Immature natural killer cell (primary cell): ENCODE measurements around the gene SELENOV. TPM values are rescaled to one million over a fixed set of nuclear protein-coding genes. Genes with fewer than 3 reads are reported as not detected.
A peak's percentile ranks its signal among the peaks of the same experiment; 100 is the strongest.

Source experiments
- DNase-seq, 3 donors: peaks; one replicate each; pipeline ENCODE4 v3.0.0; 2022; ENCODE audit warnings: mixed read lengths in 1 of 3
- H3K27ac Mint-ChIP-seq, 6 donors: one replicate each; pipeline ENCODE4 v1.8.0; 2020; ENCODE audit warnings: mixed read lengths in 6 of 6, mild to moderate bottlenecking in 5 of 6, inconsistent platforms in 4 of 6, moderate library complexity in 3 of 6
- H3K27me3 Mint-ChIP-seq, 3 donors: one replicate each; pipeline ENCODE4 v1.8.0; 2020 to 2021; ENCODE audit warnings: low read depth in 3 of 3, mild to moderate bottlenecking in 3 of 3, mixed read lengths in 3 of 3, moderate library complexity in 3 of 3, inconsistent platforms in 1 of 3
- H3K36me3 Mint-ChIP-seq, 3 donors: one replicate each; pipeline ENCODE4 v1.8.0; 2020; ENCODE audit warnings: mixed read lengths in 3 of 3, inconsistent platforms in 2 of 3, mild to moderate bottlenecking in 2 of 3
- H3K4me1 Mint-ChIP-seq, 2 donors: one replicate each; pipeline ENCODE4 v1.8.0; 2020; ENCODE audit warnings: inconsistent platforms in 2 of 2, mild to moderate bottlenecking in 2 of 2, mixed read lengths in 2 of 2, moderate library complexity in 1 of 2
- H3K4me3 Mint-ChIP-seq, 5 donors: one replicate each; pipeline ENCODE4 v1.8.0; 2020; ENCODE audit warnings: mild to moderate bottlenecking in 5 of 5, mixed read lengths in 5 of 5, inconsistent platforms in 3 of 5, moderate library complexity in 3 of 5
- H3K9me3 Mint-ChIP-seq, 6 donors: one replicate each; pipeline ENCODE4 v1.8.0; 2020; ENCODE audit warnings: mild to moderate bottlenecking in 6 of 6, mixed read lengths in 6 of 6, inconsistent platforms in 4 of 6, moderate library complexity in 3 of 6
- polyA plus RNA-seq, 3 donors: library from polyadenylated mRNA; unstranded; fragments of 300-500 nt; fragmentation: Illumina TruSeq; gene quantifications; one replicate each; pipeline ENCODE4 v1.2.3, GENCODE V29; 2021

Gene SELENOV
- polyA plus RNA-seq, 3 donors from 2014 or later, result not detected

DNA sequence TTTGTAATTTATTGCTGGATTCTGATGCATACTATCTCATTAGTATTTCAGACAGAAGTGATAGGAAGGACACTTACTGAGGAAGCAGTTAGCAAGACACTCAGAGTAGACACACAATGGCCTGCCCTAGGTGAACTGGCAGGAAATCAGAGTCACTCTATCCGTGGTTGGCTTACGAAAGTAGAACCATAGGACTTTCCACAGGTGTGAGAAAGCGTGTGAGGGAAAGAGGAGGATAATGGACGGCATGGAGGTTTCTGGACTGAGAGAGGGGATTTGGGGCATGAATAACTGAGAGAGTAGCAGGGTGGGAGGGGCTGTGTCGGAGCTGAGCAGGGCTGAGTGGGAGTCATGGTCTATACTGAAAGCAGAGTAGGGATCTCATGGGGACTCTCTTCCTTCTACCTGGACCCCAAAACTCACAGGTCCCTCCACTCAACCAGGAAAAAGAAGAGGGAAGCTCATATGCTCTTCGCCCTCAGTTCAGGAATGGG, 43.7 kb downstream of the SELENOV start:
- Mint-ChIP-seq H3K4me1 (peaks cover 15 to 21% of the 10 kb centered on the region in 2 donors), H3K36me3 (no peaks in the 10 kb centered on the region), H3K27ac (peak overlapping the region; percentile 29 to 87 (median 80)), H3K9me3 (no peaks in the 10 kb centered on the region), H3K4me3 (peak overlapping the region; percentile 62 to 80 (median 63)), H3K27me3 (peaks cover 0 to 4% (median 2%) of the 10 kb centered on the region in 3 donors)
- no peak for DNase-seq

DNA sequence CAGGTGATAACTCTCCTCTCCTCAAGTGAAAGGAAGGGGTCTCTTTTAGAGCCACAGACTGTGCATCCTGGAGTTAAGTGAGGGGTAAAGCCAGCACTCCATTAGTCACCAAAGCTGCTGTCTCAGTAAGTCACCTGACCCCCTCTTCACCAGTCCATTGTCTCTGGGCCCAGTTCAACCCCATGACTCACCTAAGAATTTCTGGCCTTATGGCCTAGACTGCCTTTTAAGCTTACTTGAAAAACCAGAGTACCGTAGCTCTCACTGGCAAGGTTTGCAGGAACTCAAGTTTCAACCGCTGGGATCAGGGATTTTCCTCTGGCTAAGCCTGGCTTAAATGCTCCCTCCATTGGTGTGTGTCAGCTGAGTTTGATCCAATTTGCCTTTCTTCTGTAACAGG, 48.5 kb downstream of the SELENOV start:
- Mint-ChIP-seq H3K27ac (no peak overlapping the region), H3K4me1 (peaks cover 6 to 11% of the 10 kb centered on the region in 2 donors), H3K36me3 (no peaks in the 10 kb centered on the region), H3K27me3 (peaks cover 0 to 4% (median 3%) of the 10 kb centered on the region in 3 donors), H3K9me3 (no peaks in the 10 kb centered on the region), H3K4me3 (no peak overlapping the region)
- no peak for DNase-seq

DNA sequence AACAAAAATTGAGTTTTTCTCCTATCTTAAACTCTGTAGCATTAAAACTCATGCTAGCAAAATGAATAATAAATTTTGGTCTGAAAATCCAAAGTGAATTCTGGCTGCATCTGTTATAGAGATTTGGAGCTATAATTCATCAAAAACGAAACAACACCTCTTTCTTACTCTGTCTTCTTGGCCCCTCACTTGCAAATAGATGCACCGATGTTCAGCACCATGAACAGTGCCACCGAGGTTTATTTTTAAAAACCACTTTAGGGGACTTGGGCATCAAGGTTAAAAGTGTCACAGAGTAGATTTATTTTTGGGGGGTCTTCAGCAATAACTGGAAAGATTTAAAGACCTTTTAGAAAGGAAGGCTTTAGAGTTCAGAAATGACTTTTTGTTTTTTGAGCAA, 51.1 kb downstream of the SELENOV start:
- Mint-ChIP-seq H3K4me1 (no peaks in the 10 kb centered on the region), H3K9me3 (no peaks in the 10 kb centered on the region), H3K27ac (no peak overlapping the region), H3K4me3 (no peak overlapping the region), H3K27me3 (peaks cover 0 to 5% (median 4%) of the 10 kb centered on the region in 3 donors), H3K36me3 (no peaks in the 10 kb centered on the region)
- DNase-seq, result no peak

DNA sequence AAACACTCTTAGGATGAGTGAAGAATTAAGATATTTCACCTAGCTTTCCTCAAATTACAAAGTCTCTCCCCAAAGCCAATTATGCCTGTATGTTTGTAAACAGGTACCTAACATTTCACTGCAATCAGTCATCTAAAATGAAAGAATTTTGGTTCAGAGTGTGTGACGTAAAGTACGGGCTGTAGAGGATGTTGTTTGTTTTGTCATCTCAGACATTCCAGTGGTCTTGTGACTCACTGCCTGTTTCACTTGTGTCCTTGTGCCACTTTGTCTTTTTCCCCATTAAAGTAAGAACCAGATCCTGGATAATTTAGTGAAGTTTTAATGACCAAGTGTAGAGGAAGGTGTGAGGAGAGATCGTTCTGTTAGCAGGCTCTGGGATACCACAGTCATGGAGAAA, 53.7 kb downstream of the SELENOV start:
- Mint-ChIP-seq H3K4me3 (no peak overlapping the region), H3K4me1 (no peaks in the 10 kb centered on the region), H3K9me3 (peaks cover 0 to 10% (median 5%) of the 10 kb centered on the region in 6 donors), H3K27me3 (peaks cover 0 to 7% (median 5%) of the 10 kb centered on the region in 3 donors), H3K27ac (no peak overlapping the region), H3K36me3 (no peaks in the 10 kb centered on the region)
- no peak for DNase-seq

Other genes starting within 250 kb of the SELENOV start
- not detected for gene IFNL2, start 246.7 kb upstream of the SELENOV start, polyA plus RNA-seq
- gene IFNL1, start 218.7 kb upstream of the SELENOV start, polyA plus RNA-seq, result 1 to 10 TPM; 2.2 to 4.8 (median 2.3) TPM
- 10 to 100 TPM in 1 of 3 donors, 1 to 10 TPM in 2; 4.8 to 16.0 (median 5.4) TPM for gene LRFN1, start 194.3 kb upstream of the SELENOV start, polyA plus RNA-seq
- 1,000 to 10,000 TPM in 2 of 3 donors, 100 to 1,000 TPM in 1; 990 to 1,609 (median 1,254) TPM for gene GMFG, start 179.1 kb upstream of the SELENOV start, polyA plus RNA-seq
- 10 to 100 TPM in 1 of 3 donors, 1 to 10 TPM in 2; 2.9 to 17.8 (median 3.9) TPM for gene SAMD4B, start 172.7 kb upstream of the SELENOV start, polyA plus RNA-seq
- 10 to 100 TPM; 18.9 to 48.1 (median 31.6) TPM for gene PAF1, start 124.0 kb upstream of the SELENOV start, polyA plus RNA-seq
- gene MED29, start 123.8 kb upstream of the SELENOV start, polyA plus RNA-seq, result 10 to 100 TPM; 41.6 to 64.7 (median 41.8) TPM
- gene ZFP36, start 108.3 kb upstream of the SELENOV start, polyA plus RNA-seq, result 100 to 1,000 TPM; 305 to 745 (median 318) TPM
- gene PLEKHG2, start 102.5 kb upstream of the SELENOV start, polyA plus RNA-seq, result 1 to 10 TPM in 2 of 3 donors, not detected in 1; 3.7 to 4.3 TPM
- gene RPS16, start 79.2 kb upstream of the SELENOV start, polyA plus RNA-seq, result 1,000 to 10,000 TPM in 1 of 3 donors, 100 to 1,000 TPM in 2; 733 to 1,627 (median 903) TPM
- gene SUPT5H, start 69.6 kb upstream of the SELENOV start, polyA plus RNA-seq, result 100 to 1,000 TPM in 1 of 3 donors, 10 to 100 TPM in 2; 30.5 to 114 (median 67.0) TPM
- 10 to 100 TPM; 50.4 to 65.2 (median 58.6) TPM for gene TIMM50, start 34.3 kb upstream of the SELENOV start, polyA plus RNA-seq
- not detected for gene DLL3, start 16.2 kb upstream of the SELENOV start, polyA plus RNA-seq
- gene EID2B, start 17.7 kb downstream of the SELENOV start, polyA plus RNA-seq, result 1 to 10 TPM; 5.4 to 6.9 (median 5.7) TPM
- gene EID2, start 25.0 kb downstream of the SELENOV start, polyA plus RNA-seq, result 10 to 100 TPM; 22.1 to 24.9 (median 22.6) TPM
- not detected for gene LGALS13, start 87.4 kb downstream of the SELENOV start, polyA plus RNA-seq
- not detected for gene LGALS16, start 140.8 kb downstream of the SELENOV start, polyA plus RNA-seq
- gene LGALS14, start 189.3 kb downstream of the SELENOV start, polyA plus RNA-seq, result not detected
- 10 to 100 TPM in 1 of 3 donors, 1 to 10 TPM in 2; 2.4 to 12.8 (median 3.8) TPM for gene CLC, start 222.9 kb downstream of the SELENOV start, polyA plus RNA-seq